Upper lobe of right lung (tissue), 1 donor: ENCODE results near the gene ARHGEF6. TPM values are rescaled to one million over a fixed set of nuclear protein-coding genes. Genes with fewer than 3 reads are reported as not detected.

Experiments
- ATAC-seq: fragments of 200-7000 bp; cut with Tn5 transposase; one replicate; pipeline ENCODE4 v1.9.1; 2020; ENCODE audit warnings: mild to moderate bottlenecking, moderate library complexity
- DNase-seq: peaks from one replicate; pipeline ENCODE4 v3.0.0-alpha.2; 2020
- H3K27ac ChIP-seq: fragments of 200-600 bp; one replicate; pipeline ENCODE4 v1.8.0; 2022
- H3K27me3 ChIP-seq: fragments of 200-600 bp; one replicate; pipeline ENCODE4 v1.8.0; 2022; ENCODE audit warnings: mild to moderate bottlenecking
- H3K36me3 ChIP-seq: fragments of 200-600 bp; one replicate; pipeline ENCODE4 v1.8.0; 2022
- H3K4me1 ChIP-seq: fragments of 200-600 bp; one replicate; pipeline ENCODE4 v1.8.0; 2022
- H3K4me3 ChIP-seq: fragments of 200-600 bp; one replicate; pipeline ENCODE4 v1.8.0; 2022; ENCODE audit warnings: mild to moderate bottlenecking
- H3K9me3 ChIP-seq: fragments of 200-600 bp; one replicate; pipeline ENCODE4 v1.8.0; 2022
- CTCF ChIP-seq: fragments of 200-600 bp; IDR thresholded peaks from one replicate; pipeline ENCODE4 v1.8.0; 2022; ENCODE audit warnings: antibody characterized with exemption
- intact Hi-C: fragments of 100-400 bp; cut with DNase I; formaldehyde crosslinking; loops from one replicate; pipeline ENCODE4 v1.11.0; 2022
- total RNA-seq: library from RNA; stranded (reverse); fragmentation: NEBNext Ultra II Directional; extraction: Animal tissue kit (Norgen Biotek cat#: 25700); gene quantifications from one replicate; pipeline ENCODE4 v1.2.1, GENCODE V29; 2021
- donor health status: DM: no; HTN: yes; CAD: no; lungs with severe emphysema.

ARHGEF6 gene
- total RNA-seq, 1 donor from 2014 or later = 42.8 TPM

DNA sequence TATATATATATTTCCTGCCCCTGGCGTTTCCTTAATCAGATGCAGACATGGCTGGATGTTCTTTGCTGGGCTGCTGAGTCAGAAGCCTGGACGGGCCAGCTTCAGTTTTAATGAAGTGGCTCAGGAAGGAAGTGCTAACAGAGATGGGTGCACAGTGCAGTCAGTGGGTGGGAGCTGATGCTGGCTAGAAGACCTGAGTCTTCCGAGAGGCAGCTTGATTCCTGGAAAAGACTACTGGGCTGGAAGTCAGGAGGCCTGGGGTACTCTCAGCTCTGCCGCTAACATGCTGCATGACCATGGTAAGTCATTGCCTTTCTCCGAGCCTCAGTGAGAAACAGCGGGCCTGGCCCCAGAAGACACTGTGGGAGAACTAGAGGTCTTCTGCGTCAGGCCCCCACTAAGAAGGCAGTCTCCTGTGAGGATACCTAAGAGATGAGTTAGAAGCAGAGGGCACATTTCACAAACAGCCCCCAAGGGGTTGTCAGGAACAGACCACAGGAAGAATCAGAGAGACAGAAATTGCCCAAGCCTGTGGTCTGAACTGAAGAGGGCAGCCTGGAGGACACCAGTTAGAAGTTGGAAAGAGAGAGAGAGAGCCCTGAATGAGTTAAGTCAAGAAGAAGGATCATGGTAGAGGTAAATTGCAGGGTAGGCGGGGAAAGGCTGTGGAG, 141.1 kb downstream of the ARHGEF6 start:
- Histone ChIP-seq H3K4me1 (no peaks in the 10 kb centered on the region), H3K27ac (no peak overlapping the region), H3K9me3 (no peaks in the 10 kb centered on the region), H3K27me3 (no peaks in the 10 kb centered on the region), H3K4me3 (no peak overlapping the region), H3K36me3 (no peaks in the 10 kb centered on the region)
- no peak for DNase-seq
- no peak for TF ChIP-seq CTCF
- intact Hi-C loops = no loop called here
- ATAC-seq = no peak

GRCh38 chrX:136636121-136636520, 144.6 kb downstream of the ARHGEF6 start:
- no peak for ATAC-seq
- no peaks in the 10 kb centered on the region for H3K4me1 ChIP-seq
- H3K27me3 ChIP-seq = no peaks in the 10 kb centered on the region

GRCh38 chrX:136635235-136635634, 145.5 kb downstream of the ARHGEF6 start:
- no peak for TF ChIP-seq CTCF
- ATAC-seq (no peak), DNase-seq (no peak)
- Histone ChIP-seq H3K27ac (no peak overlapping the region), H3K4me3 (no peak overlapping the region), H3K36me3 (no peaks in the 10 kb centered on the region), H3K9me3 (no peaks in the 10 kb centered on the region), H3K4me1 (no peaks in the 10 kb centered on the region), H3K27me3 (no peaks in the 10 kb centered on the region)
- intact Hi-C loops = no loop called here

More at GRCh38 chrX:136636121-136636520, 144.6 kb downstream of the ARHGEF6 start:
- Histone ChIP-seq H3K4me3 (no peak overlapping the region), H3K9me3 (no peaks in the 10 kb centered on the region), H3K27ac (no peak overlapping the region), H3K36me3 (no peaks in the 10 kb centered on the region)
- TF ChIP-seq CTCF = no peak
- intact Hi-C loops = no loop called here
- no peak for DNase-seq

DNA sequence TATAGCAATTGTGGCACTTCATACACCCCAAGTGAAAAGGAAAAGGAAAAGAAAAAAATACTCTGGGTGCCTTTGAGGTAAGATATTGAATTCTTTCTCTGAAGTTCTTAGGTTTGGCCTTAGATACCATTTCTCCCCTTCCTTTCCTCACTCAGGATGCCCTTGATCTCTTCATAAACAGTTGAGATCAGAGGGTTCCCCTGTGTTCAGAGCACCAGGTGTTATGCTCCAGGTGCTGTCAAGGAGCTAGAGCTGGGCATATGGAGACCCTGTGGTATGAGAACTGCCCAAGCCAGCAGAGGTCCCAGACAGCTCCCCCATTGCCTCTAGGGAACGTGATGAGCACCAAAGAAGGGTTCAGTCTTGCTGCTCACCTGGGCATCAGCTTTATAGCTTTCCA, 149.9 kb downstream of the ARHGEF6 start:
- no peaks in the 10 kb centered on the region for H3K36me3 ChIP-seq
- no peaks in the 10 kb centered on the region for H3K27me3 ChIP-seq
- H3K9me3 ChIP-seq = no peaks in the 10 kb centered on the region
- no peak for DNase-seq
- ATAC-seq = no peak
- H3K4me3 ChIP-seq = no peak overlapping the region
- no peaks in the 10 kb centered on the region for H3K4me1 ChIP-seq
- intact Hi-C loops = no loop called here
- TF ChIP-seq CTCF = no peak
- no peak overlapping the region for H3K27ac ChIP-seq

- DNase-seq (no peak), ATAC-seq (no peak)
- no peak overlapping the region for H3K27ac ChIP-seq
- H3K4me3 ChIP-seq = no peak overlapping the region
- H3K9me3 ChIP-seq = no peaks in the 10 kb centered on the region
- TF ChIP-seq CTCF = no peak
- no peaks in the 10 kb centered on the region for H3K27me3 ChIP-seq
- no peaks in the 10 kb centered on the region for H3K4me1 ChIP-seq
- intact Hi-C loops = no loop called here
- no peaks in the 10 kb centered on the region for H3K36me3 ChIP-seq
Observed at GRCh38 chrX:136629084-136629750, 151.5 kb downstream of the ARHGEF6 start.
